Right lobe of liver (tissue), 4 donors: ENCODE results near the gene CASQ2.

Experiments
- CTCF ChIP-seq, 4 donors: fragments of 200-600 bp in 3 of 4; fragments of 450-650 bp in 1 of 4; IDR thresholded peaks; one replicate each; pipeline versions ENCODE4 v1.5.1 to v1.8.0; 2016 to 2022; ENCODE audit warnings: antibody characterized with exemption in 4 of 4, mild to moderate bottlenecking in 2 of 4
- POLR2A ChIP-seq: fragments of 450-650 bp; IDR thresholded peaks from one replicate; pipeline ENCODE4 v1.6.1; 2017; ENCODE audit warnings: antibody characterized with exemption, mild to moderate bottlenecking
- donor health status: DM: no; HTN: no; CAD: no.
- donor health status: DM: no; HTN: no; CAD: no.
- donor health status: DM: no; HTN: yes; CAD: no.

GRCh38 chr1:115661157-115661556 is 107.4 kb downstream of the CASQ2 start:
- no peak for TF ChIP-seq CTCF (IDR thresholded peaks at IDR 0.05)
- no peak for TF ChIP-seq POLR2A
